Prostate gland (tissue), 2 donors: ENCODE data around the gene RCOR1.

Experiments used
- POLR2AphosphoS5 ChIP-seq: sonication (generic); formaldehyde crosslinking; IDR thresholded peaks from one replicate; pipeline ENCODE4 v1.6.1; 2017; ENCODE audit warnings: antibody characterized with exemption
- TF ChIP-seq, protein P1 (sequence below), 4 experiments: fragments of 200-600 bp in 2 of 4; fragments of 450-650 bp in 2 of 4; sonication (generic) in 2 of 4; IDR thresholded peaks; 1 replicate in 3 of 4; 2 replicates in 1 of 4; pipeline ENCODE4 v1.5.1; 2016 to 2019; ENCODE audit warnings: antibody characterized with exemption in 4 of 4, mild to moderate bottlenecking in 2 of 4, moderate library complexity in 2 of 4

DNA sequence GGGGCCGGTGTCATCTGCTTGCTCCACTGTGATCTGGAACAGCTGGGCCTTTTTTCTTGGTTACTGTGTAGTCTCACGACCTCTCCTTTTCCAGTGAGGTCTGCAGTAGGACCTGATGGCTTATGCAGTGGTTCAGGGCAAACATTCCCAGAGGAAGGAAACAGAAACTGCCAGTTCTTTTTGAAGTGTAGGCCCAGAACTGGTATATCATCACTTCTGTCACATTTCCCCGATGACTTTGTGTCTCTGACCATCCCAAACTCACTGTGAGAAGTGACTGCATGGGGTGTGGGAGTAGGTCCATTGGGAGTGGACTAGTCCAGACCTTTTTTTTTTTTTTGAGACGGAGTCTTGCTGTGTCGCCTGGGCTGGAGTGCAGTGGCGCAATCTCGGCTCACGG is 38.4 kb downstream of the RCOR1 start:
- TF ChIP-seq, protein P1, sequence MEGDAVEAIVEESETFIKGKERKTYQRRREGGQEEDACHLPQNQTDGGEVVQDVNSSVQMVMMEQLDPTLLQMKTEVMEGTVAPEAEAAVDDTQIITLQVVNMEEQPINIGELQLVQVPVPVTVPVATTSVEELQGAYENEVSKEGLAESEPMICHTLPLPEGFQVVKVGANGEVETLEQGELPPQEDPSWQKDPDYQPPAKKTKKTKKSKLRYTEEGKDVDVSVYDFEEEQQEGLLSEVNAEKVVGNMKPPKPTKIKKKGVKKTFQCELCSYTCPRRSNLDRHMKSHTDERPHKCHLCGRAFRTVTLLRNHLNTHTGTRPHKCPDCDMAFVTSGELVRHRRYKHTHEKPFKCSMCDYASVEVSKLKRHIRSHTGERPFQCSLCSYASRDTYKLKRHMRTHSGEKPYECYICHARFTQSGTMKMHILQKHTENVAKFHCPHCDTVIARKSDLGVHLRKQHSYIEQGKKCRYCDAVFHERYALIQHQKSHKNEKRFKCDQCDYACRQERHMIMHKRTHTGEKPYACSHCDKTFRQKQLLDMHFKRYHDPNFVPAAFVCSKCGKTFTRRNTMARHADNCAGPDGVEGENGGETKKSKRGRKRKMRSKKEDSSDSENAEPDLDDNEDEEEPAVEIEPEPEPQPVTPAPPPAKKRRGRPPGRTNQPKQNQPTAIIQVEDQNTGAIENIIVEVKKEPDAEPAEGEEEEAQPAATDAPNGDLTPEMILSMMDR (IDR thresholded peaks at IDR 0.05), result no peak
- TF ChIP-seq POLR2AphosphoS5, result no peak
